ENCODE results near the gene SPTBN2.

The SPTBN2 gene

GRCh38 chr11:66638177-66639065, 90.6 kb downstream of the SPTBN2 start, which contains the start of gene RBM4:
Gene RBM4 (plus strand): TSS chr11:66638703. CDS start chr11:66639712, 1,009 bp downstream.
- peak; percentile 93 for FAIRE-seq

- FAIRE-seq: no peak
These were observed 91.3 kb downstream of the SPTBN2 start for GRCh38 chr11:66637557-66638176.

GRCh38 chr11:66636411-66636810, 92.6 kb downstream of the SPTBN2 start:
- FAIRE-seq: no peak

All from endometrium (tissue), 2 donors.